Chondrocyte (in vitro differentiated cells): ENCODE measurements around the gene DIO3. TPM values are rescaled to one million over a fixed set of nuclear protein-coding genes. Genes with fewer than 3 reads are reported as not detected.

ENCODE experiments used
- DNase-seq: peaks from one replicate; pipeline ENCODE4 v3.0.0; 2021; ENCODE audit warnings: mixed read lengths, low spot score
- H3K27ac Mint-ChIP-seq: one replicate; pipeline ENCODE4 v1.8.0; 2021; ENCODE audit warnings: mild to moderate bottlenecking, moderate library complexity, mixed read lengths; ENCODE audit not compliant: unreplicated experiment
- H3K27me3 Mint-ChIP-seq: 2 replicates; pipeline ENCODE4 v1.8.0; 2021; ENCODE audit warnings: low read depth, mixed read lengths
- H3K36me3 Mint-ChIP-seq: 2 replicates; pipeline ENCODE4 v1.8.0; 2021; ENCODE audit warnings: low read depth, mixed read lengths
- H3K4me1 Mint-ChIP-seq: 2 replicates; pipeline ENCODE4 v1.8.0; 2021; ENCODE audit warnings: low read depth, mild to moderate bottlenecking, mixed read lengths
- H3K4me3 Mint-ChIP-seq: one replicate; pipeline ENCODE4 v1.8.0; 2021; ENCODE audit warnings: mild to moderate bottlenecking, moderate library complexity, mixed read lengths; ENCODE audit not compliant: unreplicated experiment
- H3K9me3 Mint-ChIP-seq: 2 replicates; pipeline ENCODE4 v1.8.0; 2021; ENCODE audit warnings: low read depth, mixed read lengths
- total RNA-seq: library from RNA; stranded (reverse); gene quantifications from 3 replicates; pipeline ENCODE4 v1.2.1, GENCODE V29; 2021
- TF ChIP-seq, protein P1 (sequence below): fragments of 200-600 bp; sonication (generic); IDR thresholded peaks from 2 replicates; pipeline ENCODE4 v1.5.0; 2021; ENCODE audit warnings: antibody characterized with exemption, mild to moderate bottlenecking, moderate library complexity

Gene DIO3
- total RNA-seq, 1 donor from 2014 or later, result not detected

DNA sequence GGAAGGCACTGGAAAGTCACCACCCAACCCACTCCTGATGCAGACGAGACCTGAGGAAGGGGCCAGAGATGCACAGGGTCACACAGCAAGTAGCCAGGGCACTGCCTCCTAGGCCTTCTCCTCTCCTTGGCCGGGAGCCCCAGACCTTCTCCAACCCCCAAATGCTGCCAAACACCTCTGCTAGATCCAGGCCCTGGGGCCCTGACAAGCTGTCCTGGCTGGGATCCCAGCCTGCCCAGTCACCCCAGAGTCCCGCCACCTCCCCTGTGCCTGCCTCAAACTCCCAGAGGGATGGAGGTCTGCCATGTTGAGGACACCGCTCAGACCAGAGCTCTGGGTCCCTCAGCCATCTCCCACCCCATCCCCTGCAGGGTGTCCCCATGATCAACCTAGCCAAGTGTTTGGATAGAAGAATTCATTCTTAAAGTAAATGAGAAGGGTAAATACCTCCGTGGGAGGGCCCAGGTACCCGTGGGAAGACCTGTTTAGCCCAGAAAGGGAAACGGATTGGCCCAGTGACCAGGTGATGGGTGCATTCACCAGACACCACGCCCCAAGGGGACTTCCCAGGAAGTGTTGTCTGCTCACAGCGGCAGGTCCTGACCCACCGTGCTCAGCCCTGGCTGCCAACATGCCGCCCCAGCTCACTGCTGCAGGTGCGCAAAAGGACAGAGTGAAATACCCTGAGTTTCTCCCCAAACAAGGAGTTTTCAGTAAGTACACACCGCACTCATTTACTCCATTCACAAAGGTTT is 4.6 kb upstream of the DIO3 start:
- no peaks in the 10 kb centered on the region for H3K9me3 Mint-ChIP-seq
- H3K4me1 Mint-ChIP-seq, result peaks cover 7% of the 10 kb centered on the region
- H3K27me3 Mint-ChIP-seq, result peaks cover 43% of the 10 kb centered on the region
- no peak overlapping the region for H3K27ac Mint-ChIP-seq
- peak; percentile 56 for DNase-seq
- no peak overlapping the region for H3K4me3 Mint-ChIP-seq
- TF ChIP-seq, protein P1, sequence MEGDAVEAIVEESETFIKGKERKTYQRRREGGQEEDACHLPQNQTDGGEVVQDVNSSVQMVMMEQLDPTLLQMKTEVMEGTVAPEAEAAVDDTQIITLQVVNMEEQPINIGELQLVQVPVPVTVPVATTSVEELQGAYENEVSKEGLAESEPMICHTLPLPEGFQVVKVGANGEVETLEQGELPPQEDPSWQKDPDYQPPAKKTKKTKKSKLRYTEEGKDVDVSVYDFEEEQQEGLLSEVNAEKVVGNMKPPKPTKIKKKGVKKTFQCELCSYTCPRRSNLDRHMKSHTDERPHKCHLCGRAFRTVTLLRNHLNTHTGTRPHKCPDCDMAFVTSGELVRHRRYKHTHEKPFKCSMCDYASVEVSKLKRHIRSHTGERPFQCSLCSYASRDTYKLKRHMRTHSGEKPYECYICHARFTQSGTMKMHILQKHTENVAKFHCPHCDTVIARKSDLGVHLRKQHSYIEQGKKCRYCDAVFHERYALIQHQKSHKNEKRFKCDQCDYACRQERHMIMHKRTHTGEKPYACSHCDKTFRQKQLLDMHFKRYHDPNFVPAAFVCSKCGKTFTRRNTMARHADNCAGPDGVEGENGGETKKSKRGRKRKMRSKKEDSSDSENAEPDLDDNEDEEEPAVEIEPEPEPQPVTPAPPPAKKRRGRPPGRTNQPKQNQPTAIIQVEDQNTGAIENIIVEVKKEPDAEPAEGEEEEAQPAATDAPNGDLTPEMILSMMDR, result no peak
- peaks cover 2% of the 10 kb centered on the region for H3K36me3 Mint-ChIP-seq

DNA sequence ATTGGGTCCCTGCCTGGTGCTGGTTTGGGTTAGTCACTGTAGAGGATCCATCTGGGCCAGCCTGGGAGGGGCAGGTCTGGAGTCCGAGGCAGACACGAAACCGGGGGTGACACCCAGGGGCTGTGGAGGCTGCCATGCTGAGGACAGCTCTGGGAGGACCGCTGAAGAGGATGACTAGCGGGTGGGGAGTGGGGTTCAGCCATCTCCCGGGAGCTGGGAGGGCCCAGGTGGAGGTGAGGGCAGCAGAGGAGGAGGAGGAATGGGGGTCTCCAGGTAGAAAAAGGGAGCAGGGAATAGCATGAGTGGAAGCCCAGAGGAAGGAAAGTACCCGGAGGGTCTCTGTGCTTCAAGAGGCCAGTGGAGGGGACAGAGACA is 4.0 kb upstream of the DIO3 start:
- no peaks in the 10 kb centered on the region for H3K9me3 Mint-ChIP-seq
- no peak overlapping the region for H3K27ac Mint-ChIP-seq
- H3K36me3 Mint-ChIP-seq, result peaks cover 4% of the 10 kb centered on the region
- no peak overlapping the region for H3K4me3 Mint-ChIP-seq
- TF ChIP-seq, protein P1, result no peak
- peaks cover 7% of the 10 kb centered on the region for H3K4me1 Mint-ChIP-seq
- peak; percentile 79 for DNase-seq
- peaks cover 44% of the 10 kb centered on the region for H3K27me3 Mint-ChIP-seq

DNA sequence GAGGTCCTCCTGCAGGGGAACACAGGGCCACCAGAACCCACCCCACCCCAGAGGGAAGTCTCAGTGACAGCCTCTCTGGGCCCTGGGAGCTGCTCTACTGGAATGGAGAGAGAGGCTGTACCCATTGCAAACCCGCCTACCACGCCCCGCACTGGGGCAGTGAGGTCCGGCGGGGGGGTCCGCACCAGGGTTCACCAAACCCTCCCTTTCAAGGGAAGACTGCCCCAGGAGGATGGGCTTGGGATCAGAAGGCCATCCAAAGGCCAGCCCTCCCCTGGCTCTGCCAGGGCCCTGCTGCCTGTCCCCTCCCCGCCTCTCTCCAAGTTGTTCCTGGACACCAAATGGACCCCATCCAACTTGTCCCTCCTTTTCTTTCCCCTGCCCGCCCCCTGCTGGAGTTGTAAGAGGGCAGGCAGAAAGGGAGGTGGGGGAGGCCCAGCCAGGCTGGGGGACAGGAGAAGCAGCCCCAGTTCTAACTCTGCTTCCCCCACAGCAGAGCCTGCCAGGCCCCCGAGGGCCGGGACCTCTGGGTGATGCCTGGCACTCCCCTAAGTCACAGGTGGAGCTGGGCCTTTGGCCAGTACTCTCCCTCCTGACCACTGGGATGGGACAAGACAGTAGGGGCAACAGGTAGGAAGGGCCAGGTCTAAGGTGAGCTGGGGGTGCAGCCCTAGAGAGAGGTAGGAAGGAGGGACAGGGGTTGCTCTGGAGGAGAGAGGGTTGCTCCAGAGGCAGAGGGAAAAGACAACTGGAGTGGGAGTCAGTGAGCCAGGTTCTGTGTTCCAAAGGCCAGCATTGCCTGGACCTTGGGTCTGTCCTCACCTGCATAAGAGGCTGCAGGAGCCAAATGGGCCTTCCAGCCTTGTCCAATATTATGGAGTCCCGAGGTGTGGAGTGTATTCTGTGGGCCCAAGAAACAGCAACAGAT is 3.2 kb upstream of the DIO3 start:
- DNase-seq, result peak; percentile 74
- no peak overlapping the region for H3K4me3 Mint-ChIP-seq
- TF ChIP-seq, protein P1, result peak; percentile 20
- H3K27ac Mint-ChIP-seq, result no peak overlapping the region
- peaks cover 7% of the 10 kb centered on the region for H3K4me1 Mint-ChIP-seq
- no peaks in the 10 kb centered on the region for H3K9me3 Mint-ChIP-seq
- peaks cover 4% of the 10 kb centered on the region for H3K36me3 Mint-ChIP-seq
- peaks cover 50% of the 10 kb centered on the region for H3K27me3 Mint-ChIP-seq

DNA sequence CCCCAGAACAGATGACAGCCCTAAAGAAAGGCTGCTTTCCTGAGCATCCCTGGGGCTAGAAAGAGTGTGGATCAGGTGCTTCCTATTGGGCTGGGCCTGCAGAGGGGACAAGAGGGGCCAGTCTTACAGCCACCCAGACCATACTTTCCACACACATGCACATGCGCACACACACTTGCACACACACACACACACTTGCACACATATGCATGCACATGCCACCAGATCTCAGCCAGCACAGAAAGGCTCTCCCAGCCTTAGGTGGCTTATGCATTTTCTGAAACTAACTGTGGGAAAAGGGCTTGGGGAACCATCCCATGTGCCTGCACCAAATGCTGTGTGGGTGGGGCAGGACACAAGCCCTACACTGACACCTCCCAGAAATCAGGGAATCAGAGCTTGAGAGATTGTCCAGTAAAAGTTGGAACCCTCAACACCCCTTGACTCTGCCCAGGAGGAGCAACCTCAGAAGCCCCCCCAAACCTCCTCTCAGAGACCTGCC is 2.5 kb upstream of the DIO3 start:
- TF ChIP-seq, protein P1, result no peak
- H3K4me3 Mint-ChIP-seq, result no peak overlapping the region

DNA sequence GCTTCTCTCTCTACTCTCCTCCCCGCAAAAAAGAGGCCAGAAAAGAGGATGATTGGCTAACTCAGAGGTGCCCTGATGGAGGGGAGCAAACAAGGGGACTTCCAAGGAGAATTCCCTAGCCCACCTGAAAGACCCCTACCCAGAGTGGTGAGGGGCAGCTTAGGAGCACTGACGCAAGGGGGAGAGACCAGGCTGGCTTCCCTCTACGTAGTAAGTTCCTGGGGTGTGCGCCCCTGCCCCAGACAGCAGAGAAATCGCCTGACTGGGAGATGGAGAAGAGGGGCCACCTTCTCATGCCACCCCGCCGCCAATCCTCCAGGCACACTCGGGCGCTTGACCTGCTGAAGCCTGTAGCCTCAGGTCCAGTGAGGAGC is 2.1 kb upstream of the DIO3 start:
- Mint-ChIP-seq H3K27me3 (peaks cover 52% of the 10 kb centered on the region), H3K27ac (no peak overlapping the region)
- TF ChIP-seq, protein P1, result no peak

More for the DNA sequence above, 2.5 kb upstream of the DIO3 start:
- DNase-seq, result peak; percentile 29
- Mint-ChIP-seq H3K36me3 (peaks cover 4% of the 10 kb centered on the region), H3K27ac (no peak overlapping the region), H3K4me1 (peaks cover 9% of the 10 kb centered on the region), H3K9me3 (no peaks in the 10 kb centered on the region), H3K27me3 (peaks cover 51% of the 10 kb centered on the region)

More for the DNA sequence above, 2.1 kb upstream of the DIO3 start:
- DNase-seq, result no peak
- H3K9me3 Mint-ChIP-seq, result no peaks in the 10 kb centered on the region
- H3K4me3 Mint-ChIP-seq, result no peak overlapping the region
- peaks cover 10% of the 10 kb centered on the region for H3K4me1 Mint-ChIP-seq
- H3K36me3 Mint-ChIP-seq, result peaks cover 4% of the 10 kb centered on the region
